NCI-H82 treated with DMSO at 0.1 percent for 48 hours (cell line): ENCODE data around the gene SYT13.

Experiments used
- DNase-seq: peaks from one replicate; lab custom pipeline; 2025; ENCODE audit not compliant: unreplicated experiment; lab: John Stamatoyannopoulos, UW

SYT13 gene

GRCh38 chr11:45313171-45313865 is 27.2 kb upstream of the SYT13 start:
- no peak for DNase-seq

GRCh38 chr11:45305874-45306623 is 19.9 kb upstream of the SYT13 start:
- no peak for DNase-seq

GRCh38 chr11:45304992-45305335 is 18.8 kb upstream of the SYT13 start:
- no peak for DNase-seq

GRCh38 chr11:45304111-45304991 is 18.2 kb upstream of the SYT13 start:
- no peak for DNase-seq

GRCh38 chr11:45303316-45303715 is 17.2 kb upstream of the SYT13 start:
- DNase-seq: no peak

- DNase-seq: no peak
Measured at GRCh38 chr11:45301537-45302246, 15.6 kb upstream of the SYT13 start.

GRCh38 chr11:45300715-45301114 is 14.6 kb upstream of the SYT13 start:
- no peak for DNase-seq

- DNase-seq: no peak
Measured at GRCh38 chr11:45298718-45299117, 12.6 kb upstream of the SYT13 start.

GRCh38 chr11:45296075-45296474 is 9.9 kb upstream of the SYT13 start:
- no peak for DNase-seq

GRCh38 chr11:45294499-45294898 is 8.4 kb upstream of the SYT13 start:
- DNase-seq: no peak

GRCh38 chr11:45293566-45294192 is 7.5 kb upstream of the SYT13 start:
- DNase-seq: peak; percentile 12

- no peak for DNase-seq
Measured at GRCh38 chr11:45290586-45290985, 4.4 kb upstream of the SYT13 start.

- no peak for DNase-seq
Measured at GRCh38 chr11:45289369-45289768, 3.2 kb upstream of the SYT13 start.

- no peak for DNase-seq
Measured at GRCh38 chr11:45288339-45288738, 2.2 kb upstream of the SYT13 start.

- no peak for DNase-seq
Measured at GRCh38 chr11:45287316-45287903, 1.3 kb upstream of the SYT13 start.

GRCh38 chr11:45285250-45285828 is 802 bp downstream of the SYT13 start:
- DNase-seq: no peak

GRCh38 chr11:45282081-45282480 is 4.1 kb downstream of the SYT13 start:
- no peak for DNase-seq

GRCh38 chr11:45280449-45280848 is 5.7 kb downstream of the SYT13 start:
- no peak for DNase-seq

GRCh38 chr11:45279645-45280044 is 6.5 kb downstream of the SYT13 start:
- no peak for DNase-seq

GRCh38 chr11:45278714-45279113 is 7.4 kb downstream of the SYT13 start:
- DNase-seq: no peak
